ENCODE results near the gene CCER1. TPM values are rescaled to one million over a fixed set of nuclear protein-coding genes. Genes with fewer than 3 reads are reported as not detected.

CCER1 gene
- total RNA-seq, 1 experiment from 2014 or later: not detected

GRCh38 chr12:90945070-90945649 is 9.8 kb downstream of the CCER1 start:
- CTCF ChIA-PET: interaction anchor here (0.8 to 1.0 kb wide), 2 partner anchors 14 to 381 kb away, joined by 3 to 6 read pairs; no protein-coding TSS in a partner anchor
- intact Hi-C loops (cut with micrococcal nuclease; ENCODE audit: unreplicated experiment): loop anchor here (10.0 kb wide), 1 partner anchor 1400 kb away; no protein-coding TSS in a partner anchor
- no peak overlapping the region for H3K4me3 ChIP-seq (ENCODE audit: low read depth in 2 of 2, low read length in 2 of 2)
- BruUV-seq (replicated peaks): no TSS peak
- no peaks in the 10 kb centered on the region for H3K4me1 ChIP-seq (ENCODE audit: control insufficient read depth, insufficient read depth, low read length)
- ATAC-seq (peak; percentile 81; the same call in 1 of the 2 replicates), DNase-seq (ENCODE audit: low read depth, low spot score) (no peak)
- TF ChIP-seq CTCF (IDR thresholded peaks at IDR 0.05) (peak; percentile 44; the same call in 1 of the 2 replicates), SIN3A (IDR thresholded peaks at IDR 0.05; ENCODE audit: borderline replicate concordance, insufficient read depth, low read depth, low read length) (no peak)
- in situ Hi-C loops (cut with HindIII; ENCODE audit: low pct_unique_long_range_greater_than_20kb, low sequenced_read_pairs): no loop called here
- H3K27ac ChIP-seq (ENCODE audit: low read length): no peak overlapping the region
- no peaks in the 10 kb centered on the region for H3K27me3 ChIP-seq (ENCODE audit: control insufficient read depth, insufficient read depth, low read length)
- no peaks in the 10 kb centered on the region for H3K9me3 ChIP-seq (ENCODE audit: control insufficient read depth, insufficient read depth, low read depth, low read length)
- POLR2A ChIA-PET: no interaction called here
- no peaks in the 10 kb centered on the region for H3K36me3 ChIP-seq (ENCODE audit: control insufficient read depth, insufficient read depth, low read length)

- ATAC-seq (no peak), DNase-seq (ENCODE audit: low read depth, low spot score) (no peak)
- Histone ChIP-seq H3K9me3 (ENCODE audit: control insufficient read depth, insufficient read depth, low read depth, low read length) (no peaks in the 10 kb centered on the region), H3K27me3 (ENCODE audit: control insufficient read depth, insufficient read depth, low read length) (no peaks in the 10 kb centered on the region), H3K36me3 (ENCODE audit: control insufficient read depth, insufficient read depth, low read length) (no peaks in the 10 kb centered on the region), H3K27ac (ENCODE audit: low read length) (no peak overlapping the region), H3K4me3 (ENCODE audit: low read depth in 2 of 2, low read length in 2 of 2) (no peak overlapping the region), H3K4me1 (ENCODE audit: control insufficient read depth, insufficient read depth, low read length) (no peaks in the 10 kb centered on the region)
- ChIA-PET POLR2A (no interaction called here), CTCF (no interaction called here)
- intact Hi-C loops (cut with micrococcal nuclease; ENCODE audit: unreplicated experiment): loop anchor here (10.0 kb wide), 1 partner anchor 1398 kb away; no protein-coding TSS in a partner anchor
- BruUV-seq (replicated peaks): no TSS peak
- in situ Hi-C loops (cut with HindIII; ENCODE audit: low pct_unique_long_range_greater_than_20kb, low sequenced_read_pairs): no loop called here
- TF ChIP-seq TCF7L2 (IDR thresholded peaks at IDR 0.05; ENCODE audit: low read depth, low read length) (no peak), POLR2AphosphoS5 (IDR thresholded peaks at IDR 0.05; ENCODE audit: low read depth, low read length) (no peak), REST (IDR thresholded peaks at IDR 0.05; ENCODE audit: insufficient read depth in 1 of 2, low read depth in 2 of 2, low read length in 1 of 2) (no peak), SIN3A (IDR thresholded peaks at IDR 0.05; ENCODE audit: borderline replicate concordance, insufficient read depth, low read depth, low read length) (no peak), CTCF (IDR thresholded peaks at IDR 0.05) (no peak)
Observed at GRCh38 chr12:90943255-90943654, 11.7 kb downstream of the CCER1 start.

Measured in Panc1 (cell line).